GM21447 (cell line): ENCODE measurements around the gene RASA3.

Experiments
- ATAC-seq: cut with Tn5 transposase; IDR thresholded peaks from one replicate; pipeline ENCODE4 v1.9.1; 2021; ENCODE audit not compliant: unreplicated experiment

Gene RASA3

GRCh38 chr13:113943821-113944565 is 188.4 kb downstream of the RASA3 start:
- no peak for ATAC-seq

- ATAC-seq = no peak
Measured at GRCh38 chr13:113942591-113943103, 189.8 kb downstream of the RASA3 start.

- ATAC-seq = no peak
Measured at GRCh38 chr13:113941571-113942191, 190.7 kb downstream of the RASA3 start.

- ATAC-seq = no peak
Measured at GRCh38 chr13:113939944-113940297, 192.5 kb downstream of the RASA3 start.

- no peak for ATAC-seq
Measured at GRCh38 chr13:113939129-113939943, 193.1 kb downstream of the RASA3 start.

- ATAC-seq = no peak
Measured at GRCh38 chr13:113938716-113939115, 193.7 kb downstream of the RASA3 start.

- no peak for ATAC-seq
Measured at GRCh38 chr13:113938246-113938645, 194.2 kb downstream of the RASA3 start.

GRCh38 chr13:113937527-113938180 is 194.8 kb downstream of the RASA3 start:
- no peak for ATAC-seq

- ATAC-seq = no peak
Measured at GRCh38 chr13:113937073-113937472, 195.3 kb downstream of the RASA3 start.

GRCh38 chr13:113936166-113936965 is 196.1 kb downstream of the RASA3 start:
- no peak for ATAC-seq

- no peak for ATAC-seq
Measured at GRCh38 chr13:113935001-113935844, 197.2 kb downstream of the RASA3 start.

GRCh38 chr13:113934576-113934975 is 197.8 kb downstream of the RASA3 start:
- ATAC-seq = no peak

- no peak for ATAC-seq
Measured at GRCh38 chr13:113933901-113934300, 198.5 kb downstream of the RASA3 start.

GRCh38 chr13:113931841-113932459 is 200.5 kb downstream of the RASA3 start:
- no peak for ATAC-seq

- no peak for ATAC-seq
Measured at GRCh38 chr13:113930671-113931637, 201.5 kb downstream of the RASA3 start.

GRCh38 chr13:113929628-113930615 is 202.5 kb downstream of the RASA3 start:
- no peak for ATAC-seq
